DMS 273 (cell line): ENCODE results near the gene M1AP.
"Not testable (repeated sequence)": the region's sequence is repeated elsewhere in the genome, so short reads cannot be mapped to it uniquely, and the experiment has no call there.

ENCODE experiments used
- DNase-seq: peaks from one replicate; lab custom pipeline; 2025; ENCODE audit not compliant: unreplicated experiment; lab: John Stamatoyannopoulos, UW

The M1AP gene

GRCh38 chr2:74653985-74654882 is 6.1 kb upstream of the M1AP start, which contains the start of gene SEMA4F:
TSS of gene SEMA4F (plus strand) at chr2:74654247. CDS start at chr2:74654377, 130 bp downstream.
- peak; percentile 99 for DNase-seq

DNA sequence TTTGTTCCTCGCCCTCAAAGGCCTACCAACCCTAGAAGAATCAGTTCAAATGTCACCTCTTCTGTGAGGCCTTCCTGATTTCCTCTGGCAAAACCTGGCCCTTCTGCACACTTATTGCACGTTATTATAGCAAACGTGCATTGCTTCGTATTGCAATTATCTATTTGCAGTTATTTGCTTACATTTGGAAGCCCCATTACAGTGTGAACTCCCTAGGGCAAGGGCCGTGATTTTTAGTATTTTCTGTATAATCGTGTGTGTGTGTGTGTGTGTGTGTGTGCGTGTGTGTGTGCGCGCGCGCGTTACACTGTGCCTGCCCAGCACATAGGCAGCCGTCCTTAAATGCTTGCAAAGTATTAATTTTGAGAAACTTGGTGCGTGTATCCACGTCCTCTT is 5.5 kb upstream of the M1AP start:
- no peak for DNase-seq

GRCh38 chr2:74646834-74647482 is 1.2 kb downstream of the M1AP start:
- no peak for DNase-seq

DNA sequence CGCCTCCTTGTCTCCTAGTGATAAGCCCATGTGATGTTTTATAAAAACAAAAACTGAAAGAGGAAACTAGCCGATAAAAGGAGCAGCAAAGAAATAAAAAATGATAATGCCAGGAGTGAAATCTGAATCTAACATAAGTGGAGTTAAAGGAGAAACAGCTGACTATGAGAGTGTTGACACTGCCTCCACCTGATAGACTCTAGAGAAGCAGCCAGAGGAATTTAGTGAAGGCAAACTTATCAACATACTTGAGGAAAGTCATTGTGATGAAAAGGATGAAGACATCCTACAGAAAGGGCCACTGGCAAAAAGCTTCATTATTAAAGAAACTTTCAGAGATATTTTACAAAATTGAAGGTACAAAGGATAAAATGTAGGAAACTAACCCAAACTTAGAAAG is 1.9 kb downstream of the M1AP start:
- DNase-seq = peak; percentile 7

DNA sequence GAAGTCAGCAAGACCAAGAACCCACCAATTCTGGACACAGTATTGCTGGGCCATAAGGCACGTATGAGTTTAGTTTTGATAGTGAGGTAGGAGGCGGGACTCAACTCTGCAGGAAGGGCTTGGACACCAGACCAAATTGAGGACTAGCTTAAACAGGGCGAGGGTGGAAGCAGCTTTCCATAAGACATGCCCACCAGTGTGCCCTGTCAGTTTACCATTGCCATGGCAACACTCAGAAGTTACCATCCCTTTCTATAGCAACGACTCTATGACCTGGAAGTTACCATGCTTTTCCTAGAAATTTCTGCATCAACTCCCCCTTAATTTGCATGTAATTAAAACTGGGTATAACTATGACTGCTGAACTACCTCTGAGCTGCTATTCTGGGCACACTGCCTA is 2.8 kb downstream of the M1AP start:
- DNase-seq = no peak

DNA sequence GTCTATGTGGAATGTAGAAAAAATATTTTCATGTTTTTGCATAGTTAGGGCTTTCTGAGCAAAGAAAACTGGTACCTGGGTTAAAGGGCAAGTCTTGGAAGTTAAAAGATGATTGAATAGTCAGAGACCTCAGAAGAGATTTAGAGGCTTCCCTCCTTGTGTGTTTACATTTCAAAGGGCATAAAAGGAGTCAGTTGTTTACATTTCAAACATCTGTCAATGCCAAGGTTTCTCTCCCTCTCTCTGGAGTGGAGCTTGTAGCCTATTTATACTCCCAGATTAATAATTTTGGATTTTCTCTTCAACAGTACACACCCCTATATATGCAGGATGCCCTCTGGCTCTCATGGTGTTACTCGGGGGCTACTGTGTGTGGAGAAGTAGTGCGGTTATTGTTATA is 8.6 kb downstream of the M1AP start:
- peak; percentile 37 for DNase-seq

GRCh38 chr2:74632939-74633312 is 15.2 kb downstream of the M1AP start:
- peak; percentile 25 for DNase-seq

- peak; percentile 10 for DNase-seq
Observed at GRCh38 chr2:74632209-74632938, 15.8 kb downstream of the M1AP start.

GRCh38 chr2:74630454-74630853 is 17.7 kb downstream of the M1AP start:
- not testable (repeated sequence) for DNase-seq

GRCh38 chr2:74628538-74629105 is 19.5 kb downstream of the M1AP start:
- no peak for DNase-seq

DNA sequence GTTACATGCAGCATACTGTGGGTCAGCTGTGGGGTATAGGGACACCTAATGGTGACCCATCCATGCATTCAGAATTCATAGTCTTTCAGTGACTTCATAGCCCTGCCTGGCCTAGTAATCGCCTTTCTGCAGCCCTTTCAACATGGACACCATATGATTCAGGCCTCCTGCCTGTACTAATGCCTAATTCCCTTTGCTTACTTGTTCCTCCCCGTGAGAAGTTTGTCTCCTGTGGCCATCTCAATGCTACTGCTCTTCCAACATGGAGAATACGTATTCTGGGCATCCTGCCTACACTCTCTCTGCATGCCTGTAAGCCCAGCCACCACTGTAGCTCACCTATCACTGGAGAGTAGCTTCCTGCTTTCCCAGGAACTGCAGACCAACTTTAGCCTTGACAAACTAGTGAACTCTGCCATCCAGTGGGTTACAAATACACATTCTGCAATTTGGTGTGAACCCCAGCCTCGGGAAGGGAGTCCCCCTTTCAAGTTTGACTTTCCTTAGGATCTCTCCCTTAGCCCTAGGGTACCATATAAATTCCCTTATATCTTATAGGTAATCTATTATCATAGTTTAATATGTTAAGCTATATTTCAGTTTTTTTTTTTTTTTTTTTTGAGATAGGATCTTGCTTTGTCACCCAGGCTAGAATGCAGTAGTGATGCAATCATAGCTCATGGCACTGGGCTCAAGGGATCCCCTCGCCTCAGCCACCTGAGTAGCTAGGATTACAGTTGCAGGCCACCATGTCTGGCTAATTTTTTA is 22.3 kb downstream of the M1AP start:
- no peak for DNase-seq

- no peak for DNase-seq
Observed at GRCh38 chr2:74620671-74621070, 27.5 kb downstream of the M1AP start.

GRCh38 chr2:74619651-74620297 is 28.4 kb downstream of the M1AP start:
- no peak for DNase-seq

- no peak for DNase-seq
Observed at GRCh38 chr2:74618410-74619083, 29.6 kb downstream of the M1AP start.

DNA sequence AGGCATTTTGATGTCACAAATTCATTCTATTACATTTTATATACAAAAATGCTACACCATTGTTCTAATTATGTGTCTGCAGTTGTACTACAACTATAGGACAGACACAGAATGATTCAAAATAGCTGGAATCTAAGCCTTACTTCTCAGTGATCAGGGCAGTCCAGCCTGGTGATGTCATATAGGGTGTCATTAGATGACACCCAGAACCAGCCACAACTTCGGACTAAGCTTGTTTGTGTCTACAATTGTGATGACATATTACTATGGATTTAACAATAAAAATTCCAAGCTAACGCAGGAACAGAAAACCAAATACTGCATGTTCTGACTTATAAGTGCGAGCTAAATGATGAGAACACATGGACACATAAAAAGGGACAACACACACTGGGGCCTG is 31.0 kb downstream of the M1AP start:
- DNase-seq = no peak

- no peak for DNase-seq
Observed at GRCh38 chr2:74606927-74607326, 41.2 kb downstream of the M1AP start.

GRCh38 chr2:74603282-74604000 is 44.7 kb downstream of the M1AP start:
- no peak for DNase-seq

- DNase-seq = no peak
Observed at GRCh38 chr2:74602586-74603281, 45.4 kb downstream of the M1AP start.
